Neural cell (in vitro differentiated cells): ENCODE results near the gene ITGB5. TPM values are rescaled to one million over a fixed set of nuclear protein-coding genes. Genes with fewer than 3 reads are reported as not detected.

ENCODE experiments used
- H2AFZ ChIP-seq: fragments of 200-600, 300-800 bp; sonication (generic), shearing (Covaris generic); 2 replicates; pipeline ENCODE4 v1.6.0; 2014; ENCODE audit warnings: low read depth, mild to moderate bottlenecking, antibody characterized with exemption, low read length, moderate library complexity
- H3F3A ChIP-seq: fragments of 200-600 bp; shearing (Covaris generic); 2 replicates; pipeline ENCODE4 v1.6.1; 2016; ENCODE audit warnings: mild to moderate bottlenecking, moderate library complexity, mixed read lengths, antibody characterized with exemption, low read length; ENCODE audit not compliant: insufficient read depth, poor library complexity, severe bottlenecking
- H3K27ac ChIP-seq: fragments of 200-600, 300-800 bp; sonication (generic), shearing (Covaris generic); 2 replicates; pipeline ENCODE4 v1.5.1; 2014; ENCODE audit warnings: mild to moderate bottlenecking, low read length, moderate library complexity
- H3K27me3 ChIP-seq: fragments of 300-800, 200-600 bp; sonication (generic), shearing (Covaris generic); 2 replicates; pipeline ENCODE4 v1.6.0; 2014; ENCODE audit warnings: mild to moderate bottlenecking, low read depth, low read length, moderate library complexity; ENCODE audit not compliant: insufficient read depth
- H3K36me3 ChIP-seq: fragments of 300-800, 200-600 bp; sonication (generic), shearing (Covaris generic); 2 replicates; pipeline ENCODE4 v1.5.1; 2014; ENCODE audit warnings: mild to moderate bottlenecking, antibody characterized with exemption, low read length, moderate library complexity; ENCODE audit not compliant: insufficient read depth
- H3K4me2 ChIP-seq: fragments of 300-800, 200-600 bp; sonication (generic), shearing (Covaris generic); 2 replicates; pipeline ENCODE4 v1.6.0; 2014; ENCODE audit warnings: mild to moderate bottlenecking, low read length
- H3K4me3 ChIP-seq: fragments of 300-800, 200-600 bp; sonication (generic), shearing (Covaris generic); 2 replicates; pipeline ENCODE4 v1.5.1; 2014; ENCODE audit warnings: mild to moderate bottlenecking, low read length, moderate library complexity
- H3K79me2 ChIP-seq: fragments of 200-600 bp; shearing (Covaris generic); replicated peaks from 2 replicates; pipeline ENCODE4 v1.6.0; 2014; ENCODE audit warnings: mild to moderate bottlenecking, low read length, moderate library complexity; ENCODE audit not compliant: insufficient read depth
- H3K9ac ChIP-seq: fragments of 300-800, 200-600 bp; sonication (generic), shearing (Covaris generic); 2 replicates; pipeline ENCODE4 v1.6.1; 2016; ENCODE audit warnings: mild to moderate bottlenecking, low read length, mixed read lengths
- H3K9me2 ChIP-seq: fragments of 200-600 bp; shearing (Covaris generic); 2 replicates; pipeline ENCODE4 v1.6.1; 2016; ENCODE audit warnings: mild to moderate bottlenecking, low read length, mixed read lengths; ENCODE audit not compliant: insufficient read depth
- H3K9me3 ChIP-seq: fragments of 200-600, 300-800 bp; sonication (generic), shearing (Covaris generic); 2 replicates; pipeline ENCODE4 v1.6.1; 2016; ENCODE audit warnings: mild to moderate bottlenecking, mixed run types, low read length, moderate library complexity, mixed read lengths
- H4K20me1 ChIP-seq: fragments of 200-600 bp; shearing (Covaris generic); 2 replicates; pipeline ENCODE4 v1.6.1; 2016; ENCODE audit warnings: mild to moderate bottlenecking, mixed run types; ENCODE audit not compliant: insufficient read depth
- EP300 ChIP-seq: fragments of 450-650 bp; conservative IDR thresholded peaks from 2 replicates; pipeline ENCODE4 v1.6.1; 2014; ENCODE audit warnings: antibody characterized with exemption, mild to moderate bottlenecking, moderate library complexity; ENCODE audit not compliant: poor library complexity, severe bottlenecking
- EZH2 ChIP-seq: fragments of 200-600, 300-800 bp; shearing (Covaris generic), sonication (generic); IDR thresholded peaks from 2 replicates; pipeline ENCODE4 v1.6.1; 2014; ENCODE audit warnings: antibody characterized with exemption, low read length, borderline replicate concordance, mild to moderate bottlenecking; ENCODE audit not compliant: insufficient read depth, poor library complexity, severe bottlenecking
- MXI1 ChIP-seq: fragments of 450-650 bp; conservative IDR thresholded peaks from 2 replicates; pipeline ENCODE4 v1.6.1; 2014; ENCODE audit warnings: antibody characterized with exemption, mild to moderate bottlenecking; ENCODE audit not compliant: poor library complexity, severe bottlenecking
- POLR2AphosphoS5 ChIP-seq: IDR thresholded peaks from 2 replicates; pipeline ENCODE4 v1.6.1; 2012
- RAD21 ChIP-seq: fragments of 450-650 bp; conservative IDR thresholded peaks from 2 replicates; pipeline ENCODE4 v1.6.1; 2014; ENCODE audit warnings: antibody characterized with exemption, mild to moderate bottlenecking, moderate library complexity
- SMC3 ChIP-seq: fragments of 450-650 bp; conservative IDR thresholded peaks from 2 replicates; pipeline ENCODE4 v1.6.1; 2014; ENCODE audit warnings: antibody characterized with exemption, mild to moderate bottlenecking, moderate library complexity; ENCODE audit not compliant: poor library complexity
- TAF1 ChIP-seq: IDR thresholded peaks from 2 replicates; pipeline ENCODE4 v1.6.1; 2012; ENCODE audit warnings: low read depth
- polyA plus RNA-seq: library from polyadenylated mRNA; depleted of rRNA; stranded (reverse); fragments of >200 nt; gene quantifications from 2 replicates; pipeline ENCODE4 v1.2.3, GENCODE V29; 2014
- TF ChIP-seq, protein P1 (sequence below): IDR thresholded peaks from 2 replicates; pipeline ENCODE4 v1.6.1; 2012; ENCODE audit warnings: borderline replicate concordance
- TF ChIP-seq, protein P2 (sequence below): fragments of 450-650 bp; IDR thresholded peaks from 2 replicates; pipeline ENCODE4 v1.5.1; 2014; ENCODE audit warnings: antibody characterized with exemption, mild to moderate bottlenecking, moderate library complexity; ENCODE audit not compliant: poor library complexity, severe bottlenecking

The ITGB5 gene
- polyA plus RNA-seq, 1 donor from 2014 or later, result 1.2 TPM

DNA sequence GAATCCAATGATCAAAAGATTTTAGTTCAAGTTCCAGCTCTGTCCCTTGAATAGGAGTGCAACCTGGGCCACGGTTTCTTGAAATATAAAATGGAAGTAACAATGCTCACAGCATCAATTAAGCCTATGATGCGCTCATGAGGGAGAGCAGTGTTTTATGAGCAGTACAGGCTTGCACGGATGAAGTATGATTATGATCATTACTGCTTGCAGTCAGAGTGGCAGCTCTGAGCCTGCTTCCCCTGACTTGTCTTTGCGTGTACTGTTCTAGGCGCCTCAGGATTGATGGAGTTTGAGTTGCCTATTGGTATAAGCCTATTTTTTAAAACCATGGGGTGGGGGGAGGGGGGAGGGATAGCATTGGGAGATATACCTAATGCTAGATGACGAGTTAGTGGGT lies 37.0 kb downstream of the ITGB5 start:
- peak overlapping the region; percentile 39 for H3K4me3 ChIP-seq
- H4K20me1 ChIP-seq, result no peaks in the 10 kb centered on the region
- no peak overlapping the region for H2AFZ ChIP-seq
- no peaks in the 10 kb centered on the region for H3K79me2 ChIP-seq
- H3K9me3 ChIP-seq, result no peaks in the 10 kb centered on the region
- H3K27me3 ChIP-seq, result no peaks in the 10 kb centered on the region
- no peaks in the 10 kb centered on the region for H3K36me3 ChIP-seq
- TF ChIP-seq EP300 (peak; percentile 51), TAF1 (no peak), RAD21 (no peak), MXI1 (no peak), POLR2AphosphoS5 (peak; percentile 55), SMC3 (no peak)
- TF ChIP-seq, protein P1, sequence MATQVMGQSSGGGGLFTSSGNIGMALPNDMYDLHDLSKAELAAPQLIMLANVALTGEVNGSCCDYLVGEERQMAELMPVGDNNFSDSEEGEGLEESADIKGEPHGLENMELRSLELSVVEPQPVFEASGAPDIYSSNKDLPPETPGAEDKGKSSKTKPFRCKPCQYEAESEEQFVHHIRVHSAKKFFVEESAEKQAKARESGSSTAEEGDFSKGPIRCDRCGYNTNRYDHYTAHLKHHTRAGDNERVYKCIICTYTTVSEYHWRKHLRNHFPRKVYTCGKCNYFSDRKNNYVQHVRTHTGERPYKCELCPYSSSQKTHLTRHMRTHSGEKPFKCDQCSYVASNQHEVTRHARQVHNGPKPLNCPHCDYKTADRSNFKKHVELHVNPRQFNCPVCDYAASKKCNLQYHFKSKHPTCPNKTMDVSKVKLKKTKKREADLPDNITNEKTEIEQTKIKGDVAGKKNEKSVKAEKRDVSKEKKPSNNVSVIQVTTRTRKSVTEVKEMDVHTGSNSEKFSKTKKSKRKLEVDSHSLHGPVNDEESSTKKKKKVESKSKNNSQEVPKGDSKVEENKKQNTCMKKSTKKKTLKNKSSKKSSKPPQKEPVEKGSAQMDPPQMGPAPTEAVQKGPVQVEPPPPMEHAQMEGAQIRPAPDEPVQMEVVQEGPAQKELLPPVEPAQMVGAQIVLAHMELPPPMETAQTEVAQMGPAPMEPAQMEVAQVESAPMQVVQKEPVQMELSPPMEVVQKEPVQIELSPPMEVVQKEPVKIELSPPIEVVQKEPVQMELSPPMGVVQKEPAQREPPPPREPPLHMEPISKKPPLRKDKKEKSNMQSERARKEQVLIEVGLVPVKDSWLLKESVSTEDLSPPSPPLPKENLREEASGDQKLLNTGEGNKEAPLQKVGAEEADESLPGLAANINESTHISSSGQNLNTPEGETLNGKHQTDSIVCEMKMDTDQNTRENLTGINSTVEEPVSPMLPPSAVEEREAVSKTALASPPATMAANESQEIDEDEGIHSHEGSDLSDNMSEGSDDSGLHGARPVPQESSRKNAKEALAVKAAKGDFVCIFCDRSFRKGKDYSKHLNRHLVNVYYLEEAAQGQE, result no peak
- TF ChIP-seq, protein P2, sequence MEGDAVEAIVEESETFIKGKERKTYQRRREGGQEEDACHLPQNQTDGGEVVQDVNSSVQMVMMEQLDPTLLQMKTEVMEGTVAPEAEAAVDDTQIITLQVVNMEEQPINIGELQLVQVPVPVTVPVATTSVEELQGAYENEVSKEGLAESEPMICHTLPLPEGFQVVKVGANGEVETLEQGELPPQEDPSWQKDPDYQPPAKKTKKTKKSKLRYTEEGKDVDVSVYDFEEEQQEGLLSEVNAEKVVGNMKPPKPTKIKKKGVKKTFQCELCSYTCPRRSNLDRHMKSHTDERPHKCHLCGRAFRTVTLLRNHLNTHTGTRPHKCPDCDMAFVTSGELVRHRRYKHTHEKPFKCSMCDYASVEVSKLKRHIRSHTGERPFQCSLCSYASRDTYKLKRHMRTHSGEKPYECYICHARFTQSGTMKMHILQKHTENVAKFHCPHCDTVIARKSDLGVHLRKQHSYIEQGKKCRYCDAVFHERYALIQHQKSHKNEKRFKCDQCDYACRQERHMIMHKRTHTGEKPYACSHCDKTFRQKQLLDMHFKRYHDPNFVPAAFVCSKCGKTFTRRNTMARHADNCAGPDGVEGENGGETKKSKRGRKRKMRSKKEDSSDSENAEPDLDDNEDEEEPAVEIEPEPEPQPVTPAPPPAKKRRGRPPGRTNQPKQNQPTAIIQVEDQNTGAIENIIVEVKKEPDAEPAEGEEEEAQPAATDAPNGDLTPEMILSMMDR, result no peak
- H3K9me2 ChIP-seq, result no peaks in the 10 kb centered on the region
- no peaks in the 10 kb centered on the region for H3F3A ChIP-seq
- H3K27ac ChIP-seq, result peak overlapping the region; percentile 72
- H3K9ac ChIP-seq, result peak overlapping the region; percentile 33
- no peak overlapping the region for H3K4me2 ChIP-seq

DNA sequence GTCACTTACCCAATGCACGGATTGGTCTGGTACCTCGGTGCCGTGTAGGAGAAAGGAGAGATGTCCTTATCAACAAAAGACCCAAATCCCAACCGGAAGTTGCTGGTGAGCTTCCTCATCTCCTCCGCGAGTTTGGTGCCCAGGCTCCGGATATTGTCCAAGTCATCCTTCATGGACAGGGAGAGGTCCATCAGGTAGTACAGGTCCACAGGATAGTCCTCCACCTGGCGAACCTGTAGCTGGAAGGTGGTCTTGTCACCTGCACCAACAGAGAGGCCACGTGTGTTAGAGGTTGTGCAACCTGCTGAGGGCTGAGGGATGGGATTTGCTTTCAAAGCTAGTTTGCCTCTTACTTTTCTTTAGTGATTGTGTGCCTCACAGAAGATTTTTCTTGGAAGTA lies 38.9 kb downstream of the ITGB5 start:
- no peak for TF ChIP-seq EZH2
- TF ChIP-seq, protein P2, result no peak
- no peak for TF ChIP-seq SMC3
- no peak for TF ChIP-seq RAD21
- TF ChIP-seq POLR2AphosphoS5, result no peak
- TF ChIP-seq, protein P1, result no peak
- no peak for TF ChIP-seq EP300
- no peak for TF ChIP-seq TAF1
- no peak for TF ChIP-seq MXI1
- H3K4me3 ChIP-seq, result no peak overlapping the region
- H2AFZ ChIP-seq, result no peak overlapping the region
- no peaks in the 10 kb centered on the region for H3K9me3 ChIP-seq
- H4K20me1 ChIP-seq, result no peaks in the 10 kb centered on the region
- no peaks in the 10 kb centered on the region for H3K9me2 ChIP-seq
- H3F3A ChIP-seq, result no peaks in the 10 kb centered on the region
- no peaks in the 10 kb centered on the region for H3K79me2 ChIP-seq
- no peak overlapping the region for H3K27ac ChIP-seq
- H3K27me3 ChIP-seq, result no peaks in the 10 kb centered on the region
- no peak overlapping the region for H3K9ac ChIP-seq
- no peak overlapping the region for H3K4me2 ChIP-seq
- no peaks in the 10 kb centered on the region for H3K36me3 ChIP-seq
